Esophagus muscularis mucosa (tissue), 4 donors: ENCODE results near the gene YIPF2. TPM values are rescaled to one million over a fixed set of nuclear protein-coding genes. Genes with fewer than 3 reads are reported as not detected.

Experiments
- DNase-seq: peaks from one replicate; pipeline ENCODE4 v3.0.0-alpha.2; 2017; ENCODE audit errors: extremely low spot score
- H3K27ac ChIP-seq, 4 donors: fragments of 200-600 bp; sonication (generic); replicated peaks in 1 of 4; 1 replicate in 3 of 4; 2 replicates in 1 of 4; pipeline ENCODE4 v1.5.1; 2016 to 2019; ENCODE audit warnings: mild to moderate bottlenecking in 1 of 4
- H3K27me3 ChIP-seq, 4 donors: fragments of 200-600 bp; sonication (generic); one replicate each; pipeline versions ENCODE4 v1.5.1 to v1.6.0; 2016 to 2019
- H3K36me3 ChIP-seq, 4 donors: fragments of 200-600 bp; sonication (generic); one replicate each; pipeline ENCODE4 v1.5.1; 2016 to 2019
- H3K4me1 ChIP-seq, 4 donors: fragments of 200-600 bp; sonication (generic); one replicate each; pipeline ENCODE4 v1.5.1; 2016 to 2019
- H3K4me3 ChIP-seq, 4 donors: fragments of 200-600 bp; sonication (generic); 1 replicate in 2 of 4; 2 replicates in 2 of 4; pipeline ENCODE4 v1.5.1; 2016 to 2019; ENCODE audit warnings: mild to moderate bottlenecking in 4 of 4, moderate library complexity in 1 of 4
- H3K9me3 ChIP-seq, 4 donors: fragments of 200-600 bp; sonication (generic); 1 replicate in 3 of 4; 2 replicates in 1 of 4; pipeline ENCODE4 v1.5.1; 2016 to 2019
- CTCF ChIP-seq, 3 experiments: fragments of 200-600 bp in 2 of 3; fragments of 450-650 bp in 1 of 3; sonication (generic) in 2 of 3; IDR thresholded peaks; one replicate each; pipeline ENCODE4 v1.5.1; 2017 to 2019; ENCODE audit warnings: antibody characterized with exemption in 3 of 3, mild to moderate bottlenecking in 2 of 3, moderate library complexity in 1 of 3
- EP300 ChIP-seq: sonication (generic); formaldehyde crosslinking; IDR thresholded peaks from one replicate; pipeline ENCODE4 v1.6.1; 2017; ENCODE audit warnings: antibody characterized with exemption
- POLR2A ChIP-seq: fragments of 450-650 bp; IDR thresholded peaks from one replicate; pipeline ENCODE4 v1.6.1; 2017; ENCODE audit warnings: antibody characterized with exemption, moderate library complexity, mild to moderate bottlenecking, low read depth
- POLR2AphosphoS5 ChIP-seq, 2 donors: sonication (generic); formaldehyde crosslinking; IDR thresholded peaks; one replicate each; pipeline ENCODE4 v1.6.1; 2017; ENCODE audit warnings: antibody characterized with exemption in 2 of 2
- WGBS: methylation state at CpG from one replicate; pipeline ENCODE4 v1.1.5; 2018; 5-methylcytosine and 5-hydroxymethylcytosine counted together
- intact Hi-C: fragments of 100-400 bp; cut with DNase I; formaldehyde crosslinking; loops from one replicate; pipeline ENCODE4 v1.15.1; 2023
- total RNA-seq, 4 donors: library from RNA; depleted of rRNA; stranded (reverse); fragments of >200 nt; gene quantifications; one replicate each; pipeline versions ENCODE4 v1.1.0 to v1.2.1, GENCODE V29; 2016

YIPF2 gene
- total RNA-seq, 4 donors from 2014 or later, result 23.3 to 50.1 (median 31.0) TPM

GRCh38 chr19:10918359-10918758 lies 10.1 kb downstream of the YIPF2 start:
- Histone ChIP-seq H3K4me3 (no peak overlapping the region), H3K27ac (no peak overlapping the region), H3K9me3 (no peaks in the 10 kb centered on the region), H3K27me3 (no peaks in the 10 kb centered on the region), H3K4me1 (no peaks in the 10 kb centered on the region), H3K36me3 (peaks cover 31 to 97% (median 90%) of the 10 kb centered on the region in 4 donors)
- DNase-seq, result no peak
- TF ChIP-seq POLR2AphosphoS5 (IDR thresholded peaks at IDR 0.05), result no peak
- TF ChIP-seq CTCF (IDR thresholded peaks at IDR 0.05), result no peak
- TF ChIP-seq POLR2A, result no peak
- TF ChIP-seq EP300, result no peak
- WGBS, result 94% methylated on average over 11 of the region's 11 CpGs
- intact Hi-C loops, result no loop called here

GRCh38 chr19:10916602-10917001 lies 11.8 kb downstream of the YIPF2 start:
- DNase-seq, result no peak
- Histone ChIP-seq H3K9me3 (no peaks in the 10 kb centered on the region), H3K4me1 (no peaks in the 10 kb centered on the region), H3K27ac (no peak overlapping the region), H3K4me3 (no peak overlapping the region), H3K27me3 (no peaks in the 10 kb centered on the region), H3K36me3 (peaks cover 28 to 97% (median 89%) of the 10 kb centered on the region in 4 donors)
- TF ChIP-seq POLR2AphosphoS5 (IDR thresholded peaks at IDR 0.05) (no peak), EP300 (no peak), POLR2A (no peak), CTCF (IDR thresholded peaks at IDR 0.05) (no peak)
- 83% methylated on average over 2 of the region's 6 CpGs for WGBS
- intact Hi-C loops, result no loop called here

GRCh38 chr19:10915130-10916091 lies 13.0 kb downstream of the YIPF2 start:
- Histone ChIP-seq H3K36me3 (peaks cover 23 to 97% (median 90%) of the 10 kb centered on the region in 4 donors), H3K27me3 (no peaks in the 10 kb centered on the region), H3K27ac (no peak overlapping the region), H3K4me3 (no peak overlapping the region), H3K4me1 (no peaks in the 10 kb centered on the region), H3K9me3 (no peaks in the 10 kb centered on the region)
- DNase-seq, result no peak
- WGBS, result 79% methylated on average over 8 of the region's 19 CpGs
- TF ChIP-seq EP300, result no peak
- TF ChIP-seq POLR2AphosphoS5 (IDR thresholded peaks at IDR 0.05), result no peak
- TF ChIP-seq POLR2A, result no peak
- TF ChIP-seq CTCF (IDR thresholded peaks at IDR 0.05), result no peak
- intact Hi-C loops, result no loop called here

- H3K4me3 ChIP-seq, result no peak overlapping the region
- H3K4me1 ChIP-seq, result no peaks in the 10 kb centered on the region
- WGBS, result 96% methylated on average over 9 of the region's 24 CpGs
- intact Hi-C loops, result no loop called here
- H3K27ac ChIP-seq, result no peak overlapping the region
- no peak for DNase-seq
- TF ChIP-seq EP300 (no peak), POLR2AphosphoS5 (IDR thresholded peaks at IDR 0.05) (no peak), CTCF (IDR thresholded peaks at IDR 0.05) (no peak), POLR2A (no peak)
- peaks cover 25 to 97% (median 88%) of the 10 kb centered on the region in 4 donors for H3K36me3 ChIP-seq
- no peaks in the 10 kb centered on the region for H3K9me3 ChIP-seq
- H3K27me3 ChIP-seq, result no peaks in the 10 kb centered on the region
Observed at GRCh38 chr19:10913716-10914340, 14.6 kb downstream of the YIPF2 start.
